ENCODE data around the gene ADARB1.
A peak's percentile ranks its signal among the peaks of the same experiment; 100 is the strongest.

The ADARB1 gene

DNA sequence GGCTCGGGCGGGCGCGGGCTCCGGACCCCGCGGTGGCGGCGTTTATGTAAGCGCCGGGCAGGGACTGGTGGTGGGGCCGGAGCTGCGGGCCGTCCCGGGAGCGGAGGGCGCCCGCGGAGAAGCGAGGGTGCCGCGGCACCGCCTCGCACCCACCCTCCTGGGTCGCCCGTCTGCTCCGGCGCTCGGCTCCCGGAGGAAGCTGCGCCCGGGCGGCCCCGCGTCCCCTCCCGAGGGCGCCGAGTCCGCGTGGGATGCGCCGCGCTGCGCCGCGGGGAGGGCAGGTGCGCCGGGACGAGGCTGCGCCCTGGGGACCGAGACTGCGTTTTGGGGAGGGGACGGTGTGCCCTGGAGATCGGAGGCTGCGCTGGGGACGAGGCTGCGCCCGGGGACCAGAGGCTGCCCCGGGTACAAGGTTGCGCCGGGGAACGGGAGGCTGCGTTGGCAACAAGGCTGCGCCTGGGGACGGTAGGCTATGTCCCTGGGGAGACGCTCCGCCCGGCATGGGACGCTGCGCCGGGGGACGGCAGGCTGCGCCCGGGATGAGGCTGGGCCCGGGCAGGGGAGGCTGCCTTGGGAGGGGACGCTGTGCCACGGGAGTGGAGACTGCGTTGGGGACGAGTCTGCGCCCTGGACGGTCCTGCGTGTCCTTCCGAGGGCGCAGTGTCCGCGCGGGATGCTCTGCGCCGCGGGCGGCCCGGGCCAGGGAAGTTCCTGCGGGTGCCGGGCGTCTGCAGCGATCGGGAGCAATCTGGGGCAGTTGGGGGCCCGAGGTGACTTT is 627 bp downstream of the ADARB1 start:
- TF ChIP-seq, protein P1, sequence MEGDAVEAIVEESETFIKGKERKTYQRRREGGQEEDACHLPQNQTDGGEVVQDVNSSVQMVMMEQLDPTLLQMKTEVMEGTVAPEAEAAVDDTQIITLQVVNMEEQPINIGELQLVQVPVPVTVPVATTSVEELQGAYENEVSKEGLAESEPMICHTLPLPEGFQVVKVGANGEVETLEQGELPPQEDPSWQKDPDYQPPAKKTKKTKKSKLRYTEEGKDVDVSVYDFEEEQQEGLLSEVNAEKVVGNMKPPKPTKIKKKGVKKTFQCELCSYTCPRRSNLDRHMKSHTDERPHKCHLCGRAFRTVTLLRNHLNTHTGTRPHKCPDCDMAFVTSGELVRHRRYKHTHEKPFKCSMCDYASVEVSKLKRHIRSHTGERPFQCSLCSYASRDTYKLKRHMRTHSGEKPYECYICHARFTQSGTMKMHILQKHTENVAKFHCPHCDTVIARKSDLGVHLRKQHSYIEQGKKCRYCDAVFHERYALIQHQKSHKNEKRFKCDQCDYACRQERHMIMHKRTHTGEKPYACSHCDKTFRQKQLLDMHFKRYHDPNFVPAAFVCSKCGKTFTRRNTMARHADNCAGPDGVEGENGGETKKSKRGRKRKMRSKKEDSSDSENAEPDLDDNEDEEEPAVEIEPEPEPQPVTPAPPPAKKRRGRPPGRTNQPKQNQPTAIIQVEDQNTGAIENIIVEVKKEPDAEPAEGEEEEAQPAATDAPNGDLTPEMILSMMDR (IDR thresholded peaks at IDR 0.05; ENCODE audit: control extremely low read depth, extremely low read depth, low read depth, missing control alignments), result no peak
- DNase-seq (ENCODE audit: extremely low spot score), result peak; percentile 43
- ChIA-PET POLR2A (no interaction called here), CTCF (interaction anchor here (1.4 to 1.5 kb wide), 2 partner anchors 62 to 125 kb away, joined by 3 read pairs; no protein-coding TSS in a partner anchor)

DNA sequence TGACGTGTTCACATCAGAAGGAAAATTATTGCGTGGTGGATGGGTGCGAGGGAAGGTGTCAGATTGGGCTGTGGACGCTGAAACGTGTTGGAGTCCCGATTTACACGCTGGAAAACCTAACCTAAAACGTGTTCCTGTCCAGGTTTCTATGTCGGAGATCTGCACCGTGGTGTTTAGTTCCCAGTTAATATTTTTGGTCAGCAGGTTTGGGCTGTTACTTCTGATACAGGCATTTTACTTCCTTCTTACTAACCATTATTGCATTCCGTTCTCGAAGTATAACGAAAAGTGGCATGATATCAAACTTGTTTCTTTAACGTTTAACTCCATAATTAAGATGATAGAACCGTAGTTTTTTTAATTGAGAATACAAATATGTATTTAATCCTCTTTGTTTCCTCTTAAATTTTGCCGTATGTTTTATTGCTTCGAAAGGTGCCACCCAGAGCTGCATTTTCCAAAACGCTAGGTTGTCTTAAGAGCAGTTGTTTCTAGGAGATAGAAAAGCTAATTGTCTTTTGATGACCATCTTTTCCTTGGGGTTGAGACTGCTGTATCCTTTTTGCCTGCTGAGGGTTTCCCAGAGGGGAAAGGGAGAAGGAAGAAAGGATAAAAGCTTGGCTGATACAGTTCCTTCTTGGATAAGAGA is 1.3 kb downstream of the ADARB1 start:
- TF ChIP-seq, protein P1 (IDR thresholded peaks at IDR 0.05; ENCODE audit: control extremely low read depth, extremely low read depth, low read depth, missing control alignments), result no peak
- ChIA-PET CTCF (interaction anchor here (0.9 to 2.9 kb wide), 4 partner anchors 22 to 126 kb away, joined by 3 to 10 read pairs (median 4); no protein-coding TSS in a partner anchor), POLR2A (interaction anchor here (1.2 kb wide), 1 partner anchor 39 kb away, joined by 3 read pairs; no protein-coding TSS in a partner anchor)
- no peak for DNase-seq (ENCODE audit: extremely low spot score)

DNA sequence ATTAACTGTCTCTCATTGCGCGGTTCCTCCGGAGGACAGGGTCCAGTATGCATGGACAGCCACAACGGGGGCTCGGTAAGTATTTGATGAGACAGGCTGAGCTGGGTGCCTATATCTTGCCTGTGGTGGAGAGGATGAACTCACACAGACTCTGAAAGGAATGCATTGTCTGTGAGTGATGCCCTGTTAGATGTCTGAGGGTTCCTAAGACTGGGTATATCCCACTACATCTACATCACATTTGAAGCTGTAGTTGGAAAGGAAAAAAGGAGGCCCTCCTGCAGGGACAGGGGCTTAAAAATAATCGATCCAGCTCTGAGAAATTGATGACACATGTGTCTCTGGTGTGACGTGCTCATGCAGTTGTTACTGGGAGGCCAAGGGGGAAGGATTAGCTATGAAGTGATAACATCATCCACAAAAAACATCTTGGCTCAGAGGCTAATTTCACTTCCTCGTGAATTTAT is 1.9 kb downstream of the ADARB1 start:
- POLR2A ChIA-PET, result interaction anchor here (1.2 kb wide), 1 partner anchor 38 kb away, joined by 3 read pairs; no protein-coding TSS in a partner anchor
- DNase-seq (ENCODE audit: extremely low spot score), result no peak
- TF ChIP-seq, protein P1 (IDR thresholded peaks at IDR 0.05; ENCODE audit: control extremely low read depth, extremely low read depth, low read depth, missing control alignments), result no peak
- CTCF ChIA-PET, result interaction anchor here (0.9 to 3.2 kb wide), 5 partner anchors 22 to 126 kb away, joined by 3 to 19 read pairs (median 4); no protein-coding TSS in a partner anchor

DNA sequence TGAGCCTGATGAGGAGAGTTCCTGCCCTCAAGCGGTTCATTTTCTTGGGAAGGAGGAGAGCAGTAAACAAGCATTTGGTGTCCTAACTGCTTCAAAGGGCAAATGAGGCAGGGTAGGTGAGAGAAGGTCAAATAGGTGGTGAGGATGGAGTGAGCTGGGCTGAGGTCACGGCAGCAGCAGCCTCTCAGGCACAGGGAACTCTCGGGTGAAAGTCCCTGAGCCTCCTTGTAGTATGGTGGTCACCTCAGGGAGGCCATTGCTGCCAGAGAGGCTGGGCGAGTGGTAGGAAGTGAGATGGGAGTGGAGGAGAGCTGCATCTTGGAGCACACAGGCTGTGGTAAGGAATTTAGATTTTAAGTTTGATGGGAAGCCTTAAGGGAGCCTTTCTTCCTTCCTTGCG is 4.0 kb downstream of the ADARB1 start:
- ChIA-PET CTCF (interaction anchor here (0.9 to 3.2 kb wide), 8 partner anchors 11 to 129 kb away, joined by 3 to 19 read pairs (median 4); no protein-coding TSS in a partner anchor), POLR2A (no interaction called here)
- TF ChIP-seq, protein P1 (IDR thresholded peaks at IDR 0.05; ENCODE audit: control extremely low read depth, extremely low read depth, low read depth, missing control alignments), result no peak
- DNase-seq (ENCODE audit: extremely low spot score), result no peak

DNA sequence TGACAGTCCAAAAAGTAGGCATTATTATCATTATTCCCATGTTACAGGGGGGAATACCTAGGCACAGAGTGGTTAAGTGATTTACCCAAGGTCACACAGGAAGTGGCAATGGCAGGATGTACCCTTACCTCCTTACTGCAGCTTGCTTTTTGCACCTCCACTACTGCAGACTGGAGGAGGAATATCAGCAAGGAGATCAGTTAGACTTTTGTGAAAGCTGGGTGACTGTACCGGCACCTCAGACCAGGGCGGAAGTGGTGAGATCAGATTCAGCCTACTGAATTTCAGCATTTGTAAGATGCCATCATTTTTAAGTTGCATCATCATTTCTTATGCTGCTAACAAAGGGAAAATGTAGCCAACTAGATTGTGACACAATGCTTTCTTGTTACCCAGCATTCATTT is 4.5 kb downstream of the ADARB1 start:
- TF ChIP-seq, protein P1 (IDR thresholded peaks at IDR 0.05; ENCODE audit: control extremely low read depth, extremely low read depth, low read depth, missing control alignments), result no peak
- POLR2A ChIA-PET, result no interaction called here
- CTCF ChIA-PET, result interaction anchor here (0.7 to 3.2 kb wide), 9 partner anchors 10 to 129 kb away, joined by 3 to 19 read pairs (median 3); no protein-coding TSS in a partner anchor
- no peak for DNase-seq (ENCODE audit: extremely low spot score)

DNA sequence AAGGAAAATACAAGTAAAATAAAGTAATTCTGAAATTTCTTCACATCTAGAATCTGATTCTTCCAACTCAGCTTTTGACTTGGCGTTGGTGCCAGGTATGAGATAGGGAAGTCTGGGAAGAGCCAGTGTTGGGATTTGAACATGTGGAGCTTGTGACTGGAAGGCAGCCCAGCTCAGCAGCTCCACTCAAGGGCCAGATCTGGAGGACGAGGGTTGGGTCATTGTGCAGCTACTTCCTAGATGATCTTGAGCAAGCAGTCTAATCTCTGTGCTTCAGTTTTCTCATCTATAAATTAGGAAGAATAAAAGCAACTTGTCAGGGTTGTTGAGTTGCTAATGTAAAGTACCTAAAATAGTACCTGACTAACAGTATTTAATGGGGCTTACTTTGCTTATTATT is 5.0 kb downstream of the ADARB1 start:
- TF ChIP-seq, protein P1 (IDR thresholded peaks at IDR 0.05; ENCODE audit: control extremely low read depth, extremely low read depth, low read depth, missing control alignments), result no peak
- DNase-seq (ENCODE audit: extremely low spot score), result no peak
- ChIA-PET POLR2A (no interaction called here), CTCF (interaction anchor here (0.7 to 3.2 kb wide), 6 partner anchors 20 to 129 kb away, joined by 3 to 19 read pairs (median 3); no protein-coding TSS in a partner anchor)

Data from GM10248 (cell line).